ENCODE data around the gene ANKHD1. TPM values are rescaled to one million over a fixed set of nuclear protein-coding genes. Genes with fewer than 3 reads are reported as not detected.
A peak's percentile ranks its signal among the peaks of the same experiment; 100 is the strongest.

Gene ANKHD1
- total and polyA plus RNA-seq, 2 donors (not counting 1 experiment from before 2014, with no cell fraction given), result 45.4 to 74.5 TPM

DNA sequence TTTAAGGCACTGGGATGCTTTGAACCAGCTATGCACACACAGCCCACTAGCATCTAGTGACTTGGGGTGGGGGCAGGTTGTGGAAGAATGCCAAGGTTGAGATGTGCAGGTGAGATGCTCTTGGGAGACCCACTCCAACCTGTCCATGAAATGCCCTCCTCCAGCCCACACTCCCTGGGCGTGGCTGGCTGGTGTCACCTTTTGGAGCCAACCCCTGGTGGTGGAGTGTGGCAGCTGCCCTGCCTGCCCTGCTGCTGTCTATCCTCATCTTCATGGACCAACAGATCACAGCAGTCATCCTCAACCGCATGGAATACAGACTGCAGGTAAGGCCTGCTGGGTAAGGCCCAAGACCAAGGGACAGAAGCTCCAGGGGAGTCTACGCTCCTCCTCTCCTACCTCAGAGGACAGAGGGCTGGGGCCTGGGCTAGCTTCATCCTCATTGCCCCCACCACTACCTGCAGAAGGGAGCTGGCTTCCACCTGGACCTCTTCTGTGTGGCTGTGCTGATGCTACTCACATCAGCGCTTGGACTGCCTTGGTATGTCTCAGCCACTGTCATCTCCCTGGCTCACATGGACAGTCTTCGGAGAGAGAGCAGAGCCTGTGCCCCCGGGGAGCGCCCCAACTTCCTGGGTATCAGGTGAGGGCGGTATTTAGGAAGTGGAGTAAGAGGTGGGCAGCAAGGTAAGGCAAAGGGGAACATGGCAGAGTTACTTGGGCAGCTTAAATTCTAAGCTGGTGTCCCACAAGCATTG, 34.2 kb upstream of the ANKHD1 start:
- Histone ChIP-seq H3K4me3 (replicated peaks in 1 of 4; ENCODE audit: control extremely low read depth in 1 of 4, insufficient read depth in 1 of 4, low read depth in 3 of 4, low read length in 4 of 4) (no peak overlapping the region), H3K27me3 (ENCODE audit: control insufficient read depth, insufficient read depth, low read length) (peaks cover 9% of the 10 kb centered on the region), H4K20me1 (ENCODE audit: control insufficient read depth, extremely low read depth, insufficient read depth, low read length) (no peaks in the 10 kb centered on the region), H3K9ac (ENCODE audit: insufficient read depth, low read length) (no peak overlapping the region), H3K9me3 (ENCODE audit: control insufficient read depth, insufficient read depth, low read depth, low read length) (no peaks in the 10 kb centered on the region), H3K4me2 (ENCODE audit: extremely low read depth, insufficient read depth, low read length) (no peak overlapping the region), H2AFZ (ENCODE audit: low read length) (no peak overlapping the region), H3K79me2 (ENCODE audit: control insufficient read depth, insufficient read depth, low read length) (no peaks in the 10 kb centered on the region), H3K4me1 (ENCODE audit: control insufficient read depth, extremely low read depth, insufficient read depth, low read length) (no peaks in the 10 kb centered on the region), H3K36me3 (ENCODE audit: control insufficient read depth, insufficient read depth, low read length) (no peaks in the 10 kb centered on the region), H3K27ac (ENCODE audit: insufficient read depth, low read length) (no peak overlapping the region)
- no peak for TF ChIP-seq EZH2 (IDR thresholded peaks at IDR 0.05; ENCODE audit: low read length, missing control alignments)
- TF ChIP-seq, protein P1, sequence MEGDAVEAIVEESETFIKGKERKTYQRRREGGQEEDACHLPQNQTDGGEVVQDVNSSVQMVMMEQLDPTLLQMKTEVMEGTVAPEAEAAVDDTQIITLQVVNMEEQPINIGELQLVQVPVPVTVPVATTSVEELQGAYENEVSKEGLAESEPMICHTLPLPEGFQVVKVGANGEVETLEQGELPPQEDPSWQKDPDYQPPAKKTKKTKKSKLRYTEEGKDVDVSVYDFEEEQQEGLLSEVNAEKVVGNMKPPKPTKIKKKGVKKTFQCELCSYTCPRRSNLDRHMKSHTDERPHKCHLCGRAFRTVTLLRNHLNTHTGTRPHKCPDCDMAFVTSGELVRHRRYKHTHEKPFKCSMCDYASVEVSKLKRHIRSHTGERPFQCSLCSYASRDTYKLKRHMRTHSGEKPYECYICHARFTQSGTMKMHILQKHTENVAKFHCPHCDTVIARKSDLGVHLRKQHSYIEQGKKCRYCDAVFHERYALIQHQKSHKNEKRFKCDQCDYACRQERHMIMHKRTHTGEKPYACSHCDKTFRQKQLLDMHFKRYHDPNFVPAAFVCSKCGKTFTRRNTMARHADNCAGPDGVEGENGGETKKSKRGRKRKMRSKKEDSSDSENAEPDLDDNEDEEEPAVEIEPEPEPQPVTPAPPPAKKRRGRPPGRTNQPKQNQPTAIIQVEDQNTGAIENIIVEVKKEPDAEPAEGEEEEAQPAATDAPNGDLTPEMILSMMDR (conservative IDR thresholded peaks at IDR 0.05 in 1 of 2, IDR thresholded peaks at IDR 0.05 in 1 of 2; ENCODE audit: low read depth in 1 of 2, low read length in 2 of 2), result no peak
- no peak for DNase-seq (ENCODE audit: low read depth in 2 of 2)

DNA sequence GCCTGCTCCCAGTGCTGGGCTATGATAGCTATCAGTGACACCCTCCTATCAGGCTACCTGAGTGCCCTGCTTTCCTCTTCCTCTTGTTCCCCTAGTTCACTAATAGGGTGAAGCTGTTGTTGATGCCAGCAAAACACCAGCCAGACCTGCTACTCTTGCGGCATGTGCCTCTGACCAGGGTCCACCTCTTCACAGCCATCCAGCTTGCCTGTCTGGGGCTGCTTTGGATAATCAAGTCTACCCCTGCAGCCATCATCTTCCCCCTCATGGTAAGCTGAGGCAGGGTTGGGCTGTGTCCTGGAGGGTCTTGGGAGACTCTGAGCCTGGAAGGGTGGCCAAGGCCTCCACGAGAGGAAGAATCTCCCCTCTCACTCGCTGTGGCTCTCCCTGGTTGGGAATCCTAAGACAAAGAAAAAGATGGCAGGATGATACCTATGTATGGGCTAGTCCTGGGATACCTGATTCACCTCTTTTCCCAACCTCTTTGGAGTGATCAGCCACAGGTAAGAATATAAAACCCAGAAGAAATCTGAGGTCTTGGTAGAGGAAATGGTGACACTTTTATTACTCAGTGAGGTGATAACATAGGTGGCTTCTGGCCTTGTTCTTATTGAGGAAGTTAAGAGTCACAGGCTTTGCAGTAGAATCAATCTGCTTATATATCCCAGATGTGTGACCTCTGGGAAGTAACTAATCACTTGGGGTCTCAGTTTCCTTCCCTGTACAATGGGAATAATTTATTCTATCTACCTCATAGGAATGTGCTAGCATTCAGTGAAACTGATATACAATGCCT, 30.1 kb upstream of the ANKHD1 start:
- no peak for TF ChIP-seq EZH2 (IDR thresholded peaks at IDR 0.05; ENCODE audit: low read length, missing control alignments)
- TF ChIP-seq, protein P1 (conservative IDR thresholded peaks at IDR 0.05 in 1 of 2, IDR thresholded peaks at IDR 0.05 in 1 of 2; ENCODE audit: low read depth in 1 of 2, low read length in 2 of 2), result no peak
- Histone ChIP-seq H2AFZ (ENCODE audit: low read length) (no peak overlapping the region), H3K36me3 (ENCODE audit: control insufficient read depth, insufficient read depth, low read length) (no peaks in the 10 kb centered on the region), H3K79me2 (ENCODE audit: control insufficient read depth, insufficient read depth, low read length) (no peaks in the 10 kb centered on the region), H3K9ac (ENCODE audit: insufficient read depth, low read length) (no peak overlapping the region), H3K27me3 (ENCODE audit: control insufficient read depth, insufficient read depth, low read length) (peaks cover 2% of the 10 kb centered on the region), H3K27ac (ENCODE audit: insufficient read depth, low read length) (no peak overlapping the region), H3K4me3 (replicated peaks in 1 of 4; ENCODE audit: control extremely low read depth in 1 of 4, insufficient read depth in 1 of 4, low read depth in 3 of 4, low read length in 4 of 4) (no peak overlapping the region), H3K4me2 (ENCODE audit: extremely low read depth, insufficient read depth, low read length) (no peak overlapping the region), H4K20me1 (ENCODE audit: control insufficient read depth, extremely low read depth, insufficient read depth, low read length) (no peaks in the 10 kb centered on the region), H3K4me1 (ENCODE audit: control insufficient read depth, extremely low read depth, insufficient read depth, low read length) (no peaks in the 10 kb centered on the region), H3K9me3 (ENCODE audit: control insufficient read depth, insufficient read depth, low read depth, low read length) (no peaks in the 10 kb centered on the region)
- DNase-seq (ENCODE audit: low read depth in 2 of 2), result no peak

DNA sequence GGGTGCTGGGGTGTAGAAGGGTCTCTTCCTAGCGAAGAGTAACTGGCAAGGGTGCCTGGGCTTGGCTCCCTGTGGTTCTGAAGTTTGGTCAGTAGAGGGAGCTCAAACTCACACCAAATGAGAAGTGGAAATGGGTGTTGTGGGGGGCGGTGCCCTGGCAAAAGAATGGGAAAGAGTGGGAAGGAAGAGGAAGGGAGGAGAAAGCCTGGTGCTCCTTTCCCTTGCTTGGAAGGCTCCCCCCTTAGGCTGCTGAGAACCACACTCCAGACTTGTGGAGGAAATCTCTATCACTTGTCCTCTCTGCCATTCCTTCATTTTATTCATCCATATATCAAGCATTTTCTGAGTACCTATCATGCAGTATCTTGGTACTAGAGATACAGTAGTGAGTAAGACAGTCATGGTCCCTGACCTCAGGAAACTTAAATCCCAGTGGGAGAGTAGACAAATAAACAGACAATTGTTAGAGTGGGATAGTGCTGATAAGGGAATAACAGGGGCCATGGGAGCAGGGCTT, 28.6 kb upstream of the ANKHD1 start:
- Histone ChIP-seq H3K4me1 (ENCODE audit: control insufficient read depth, extremely low read depth, insufficient read depth, low read length) (no peaks in the 10 kb centered on the region), H3K4me3 (replicated peaks in 1 of 4; ENCODE audit: control extremely low read depth in 1 of 4, insufficient read depth in 1 of 4, low read depth in 3 of 4, low read length in 4 of 4) (no peak overlapping the region), H3K27ac (ENCODE audit: insufficient read depth, low read length) (no peak overlapping the region), H4K20me1 (ENCODE audit: control insufficient read depth, extremely low read depth, insufficient read depth, low read length) (no peaks in the 10 kb centered on the region), H3K9ac (ENCODE audit: insufficient read depth, low read length) (no peak overlapping the region), H3K36me3 (ENCODE audit: control insufficient read depth, insufficient read depth, low read length) (no peaks in the 10 kb centered on the region), H3K27me3 (ENCODE audit: control insufficient read depth, insufficient read depth, low read length) (peaks cover 2% of the 10 kb centered on the region), H3K9me3 (ENCODE audit: control insufficient read depth, insufficient read depth, low read depth, low read length) (no peaks in the 10 kb centered on the region), H3K79me2 (ENCODE audit: control insufficient read depth, insufficient read depth, low read length) (no peaks in the 10 kb centered on the region), H3K4me2 (ENCODE audit: extremely low read depth, insufficient read depth, low read length) (peak overlapping the region; percentile 20), H2AFZ (ENCODE audit: low read length) (peak overlapping the region; percentile 71)
- TF ChIP-seq, protein P1 (conservative IDR thresholded peaks at IDR 0.05 in 1 of 2, IDR thresholded peaks at IDR 0.05 in 1 of 2; ENCODE audit: low read depth in 1 of 2, low read length in 2 of 2), result peak; percentile 88 to 91
- no peak for TF ChIP-seq EZH2 (IDR thresholded peaks at IDR 0.05; ENCODE audit: low read length, missing control alignments)
- DNase-seq (ENCODE audit: low read depth in 2 of 2), result peak; percentile 73 to 79

All from fibroblast of lung (primary cell).